Smooth muscle cell (in vitro differentiated cells): ENCODE results near the gene GINS2. TPM values are rescaled to one million over a fixed set of nuclear protein-coding genes. Genes with fewer than 3 reads are reported as not detected.

Experiments used
- DNase-seq: peaks from one replicate; lab custom pipeline; 2025; ENCODE audit not compliant: unreplicated experiment; lab: John Stamatoyannopoulos, UW
- H2AFZ ChIP-seq: fragments of 200-600 bp; sonication (generic); 2 replicates; pipeline ENCODE4 v1.6.0; 2016; ENCODE audit warnings: antibody characterized with exemption, low read depth, mild to moderate bottlenecking
- H3F3A ChIP-seq: fragments of 200-600 bp; sonication (generic); 2 replicates; pipeline ENCODE4 v1.6.0; 2017; ENCODE audit warnings: antibody characterized with exemption, low read depth
- H3K27ac ChIP-seq: fragments of 200-600 bp; sonication (generic); 2 replicates; pipeline ENCODE4 v1.5.1; 2016; ENCODE audit warnings: low read depth, mild to moderate bottlenecking
- H3K27me3 ChIP-seq: fragments of 200-600 bp; sonication (generic); 2 replicates; pipeline ENCODE4 v1.6.1; 2016; ENCODE audit warnings: low read depth, mild to moderate bottlenecking
- H3K36me3 ChIP-seq: fragments of 200-600 bp; sonication (generic); 2 replicates; pipeline ENCODE4 v1.5.1; 2016; ENCODE audit warnings: low read depth
- H3K4me1 ChIP-seq: fragments of 200-600 bp; sonication (generic); 2 replicates; pipeline ENCODE4 v1.5.1; 2016; ENCODE audit warnings: low read depth
- H3K4me2 ChIP-seq: fragments of 200-600 bp; sonication (generic); 2 replicates; pipeline ENCODE4 v1.6.0; 2016; ENCODE audit warnings: mild to moderate bottlenecking
- H3K4me3 ChIP-seq: fragments of 200-600 bp; sonication (generic); 2 replicates; pipeline ENCODE4 v1.5.1; 2016; ENCODE audit warnings: mild to moderate bottlenecking
- H3K79me2 ChIP-seq: fragments of 200-600 bp; sonication (generic); 2 replicates; pipeline ENCODE4 v1.6.0; 2016; ENCODE audit warnings: low read depth, mild to moderate bottlenecking
- H3K9ac ChIP-seq: fragments of 200-600 bp; sonication (generic); 2 replicates; pipeline ENCODE4 v1.6.0; 2016; ENCODE audit warnings: low read depth
- H3K9me3 ChIP-seq: fragments of 200-600 bp; sonication (generic); replicated peaks from 2 replicates; pipeline ENCODE4 v1.5.1; 2016; ENCODE audit warnings: low read depth
- H4K20me1 ChIP-seq: fragments of 200-600 bp; sonication (generic); 2 replicates; pipeline ENCODE4 v1.6.0; 2016; ENCODE audit warnings: low read depth
- CTCF ChIP-seq: fragments of 200-600 bp; sonication (generic); IDR thresholded peaks from 2 replicates; pipeline ENCODE4 v1.5.1; 2017; ENCODE audit warnings: borderline replicate concordance, mild to moderate bottlenecking, antibody characterized with exemption; ENCODE audit not compliant: insufficient read depth, poor library complexity, severe bottlenecking
- WGBS: methylation state at CpG from one replicate; pipeline ENCODE4 v1.1.7; 2016; ENCODE audit warnings: low lambda C conversion rate; 5-methylcytosine and 5-hydroxymethylcytosine counted together
- polyA plus RNA-seq: library from polyadenylated mRNA; unstranded; fragments of >200 nt; fragmentation: Nextera tagmentation; extraction: Ambion mirVana; gene quantifications from 2 replicates; pipeline ENCODE4 v1.2.1, GENCODE V29; 2016
- total RNA-seq: library from RNA; depleted of rRNA; stranded (reverse); fragments of >200 nt; gene quantifications from 2 replicates; pipeline ENCODE4 v1.2.3, GENCODE V29; 2014

GINS2 gene
- total and polyA plus RNA-seq, 2 experiments from 2014 or later: 6.7 to 10.4 TPM

GRCh38 chr16:85710732-85711131 lies 22.0 kb upstream of the GINS2 start:
- Histone ChIP-seq H3K4me1 (peaks cover 7% of the 10 kb centered on the region), H3K9ac (no peak overlapping the region), H2AFZ (no peak overlapping the region), H3K9me3 (no peaks in the 10 kb centered on the region), H3K27me3 (no peaks in the 10 kb centered on the region), H3F3A (no peaks in the 10 kb centered on the region), H3K36me3 (no peaks in the 10 kb centered on the region), H3K4me2 (no peak overlapping the region), H4K20me1 (no peaks in the 10 kb centered on the region), H3K27ac (no peak overlapping the region), H3K79me2 (no peaks in the 10 kb centered on the region), H3K4me3 (no peak overlapping the region)
- no peak for DNase-seq
- WGBS: 96% methylated on average over 9 of the region's 9 CpGs
- TF ChIP-seq CTCF: no peak

GRCh38 chr16:85709766-85710585 lies 21.2 kb upstream of the GINS2 start:
- H3K4me3 ChIP-seq: no peak overlapping the region
- no peak overlapping the region for H3K27ac ChIP-seq
- DNase-seq: no peak
- H3K36me3 ChIP-seq: no peaks in the 10 kb centered on the region
- H3K9me3 ChIP-seq: no peaks in the 10 kb centered on the region
- H3K9ac ChIP-seq: no peak overlapping the region
- no peak for TF ChIP-seq CTCF
- no peak overlapping the region for H3K4me2 ChIP-seq
- H2AFZ ChIP-seq: no peak overlapping the region
- H3K4me1 ChIP-seq: no peaks in the 10 kb centered on the region
- no peaks in the 10 kb centered on the region for H4K20me1 ChIP-seq
- 96% methylated on average over 53 of the region's 53 CpGs for WGBS
- H3K79me2 ChIP-seq: no peaks in the 10 kb centered on the region
- H3K27me3 ChIP-seq: no peaks in the 10 kb centered on the region
- H3F3A ChIP-seq: no peaks in the 10 kb centered on the region

- no peaks in the 10 kb centered on the region for H3K36me3 ChIP-seq
- no peak for DNase-seq
- no peaks in the 10 kb centered on the region for H3K79me2 ChIP-seq
- no peak overlapping the region for H3K4me2 ChIP-seq
- no peak overlapping the region for H2AFZ ChIP-seq
- H3K4me3 ChIP-seq: no peak overlapping the region
- no peaks in the 10 kb centered on the region for H3K4me1 ChIP-seq
- H4K20me1 ChIP-seq: no peaks in the 10 kb centered on the region
- no peaks in the 10 kb centered on the region for H3K27me3 ChIP-seq
- whole genome bisulfite sequencing: 94% methylated on average over 6 of the region's 6 CpGs
- TF ChIP-seq CTCF: no peak
- H3K9me3 ChIP-seq: no peaks in the 10 kb centered on the region
- no peak overlapping the region for H3K9ac ChIP-seq
- H3F3A ChIP-seq: no peaks in the 10 kb centered on the region
- H3K27ac ChIP-seq: no peak overlapping the region
These were observed 19.6 kb upstream of the GINS2 start for GRCh38 chr16:85708338-85708737.

- WGBS: 95% methylated on average over 16 of the region's 16 CpGs
- H3K4me2 ChIP-seq: no peak overlapping the region
- no peak for TF ChIP-seq CTCF
These were observed 18.9 kb upstream of the GINS2 start for GRCh38 chr16:85707528-85708095.

More at GRCh38 chr16:85707528-85708095, 18.9 kb upstream of the GINS2 start:
- H3K36me3 ChIP-seq: no peaks in the 10 kb centered on the region
- no peaks in the 10 kb centered on the region for H4K20me1 ChIP-seq
- H3K9me3 ChIP-seq: no peaks in the 10 kb centered on the region
- no peak overlapping the region for H2AFZ ChIP-seq
- no peaks in the 10 kb centered on the region for H3F3A ChIP-seq
- DNase-seq: no peak
- no peak overlapping the region for H3K9ac ChIP-seq
- no peak overlapping the region for H3K27ac ChIP-seq
- H3K4me3 ChIP-seq: no peak overlapping the region
- no peaks in the 10 kb centered on the region for H3K27me3 ChIP-seq
- H3K79me2 ChIP-seq: no peaks in the 10 kb centered on the region
- H3K4me1 ChIP-seq: no peaks in the 10 kb centered on the region
